Endothelial cell of umbilical vein (primary cell): ENCODE measurements around the gene FIG4.

ENCODE experiments used
- EZH2 ChIP-seq: IDR thresholded peaks from 2 replicates; pipeline ENCODE4 v1.6.1; 2012; ENCODE audit warnings: borderline replicate concordance, low read depth, mild to moderate bottlenecking, moderate library complexity, low read length, inconsistent platforms; ENCODE audit not compliant: severe bottlenecking
- TF ChIP-seq, protein P1 (sequence below), 2 donors: IDR thresholded peaks; 1 replicate in 1 of 2; 2 replicates in 1 of 2; pipeline ENCODE4 v1.5.1; 2011; ENCODE audit warnings: low read length in 2 of 2, mild to moderate bottlenecking in 2 of 2, moderate library complexity in 2 of 2, control low read depth in 1 of 2, inconsistent platforms in 1 of 2, low read depth in 1 of 2; ENCODE audit not compliant: insufficient read depth in 1 of 2; ENCODE audit errors: extremely low read depth in 1 of 2

DNA sequence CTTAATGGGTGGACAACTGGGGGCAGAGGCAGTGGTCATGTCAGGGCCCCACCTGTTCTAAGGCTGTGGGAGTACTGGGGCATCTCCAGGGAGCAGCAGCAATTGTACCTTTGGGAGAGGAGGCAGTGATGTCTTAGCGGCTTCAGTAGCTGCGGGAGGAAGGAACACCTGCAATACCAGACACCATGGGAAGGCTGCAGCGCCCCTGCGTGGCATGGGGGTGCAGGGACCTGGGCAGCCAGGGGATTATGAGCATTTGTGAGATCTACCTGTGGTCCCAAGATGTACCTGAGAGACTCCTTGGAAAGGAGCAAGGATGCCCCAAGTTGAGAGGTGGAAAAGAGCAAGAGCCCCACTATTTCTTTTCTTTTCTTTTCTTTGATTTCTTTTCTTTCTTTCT is 174.9 kb downstream of the FIG4 start:
- TF ChIP-seq, protein P1, sequence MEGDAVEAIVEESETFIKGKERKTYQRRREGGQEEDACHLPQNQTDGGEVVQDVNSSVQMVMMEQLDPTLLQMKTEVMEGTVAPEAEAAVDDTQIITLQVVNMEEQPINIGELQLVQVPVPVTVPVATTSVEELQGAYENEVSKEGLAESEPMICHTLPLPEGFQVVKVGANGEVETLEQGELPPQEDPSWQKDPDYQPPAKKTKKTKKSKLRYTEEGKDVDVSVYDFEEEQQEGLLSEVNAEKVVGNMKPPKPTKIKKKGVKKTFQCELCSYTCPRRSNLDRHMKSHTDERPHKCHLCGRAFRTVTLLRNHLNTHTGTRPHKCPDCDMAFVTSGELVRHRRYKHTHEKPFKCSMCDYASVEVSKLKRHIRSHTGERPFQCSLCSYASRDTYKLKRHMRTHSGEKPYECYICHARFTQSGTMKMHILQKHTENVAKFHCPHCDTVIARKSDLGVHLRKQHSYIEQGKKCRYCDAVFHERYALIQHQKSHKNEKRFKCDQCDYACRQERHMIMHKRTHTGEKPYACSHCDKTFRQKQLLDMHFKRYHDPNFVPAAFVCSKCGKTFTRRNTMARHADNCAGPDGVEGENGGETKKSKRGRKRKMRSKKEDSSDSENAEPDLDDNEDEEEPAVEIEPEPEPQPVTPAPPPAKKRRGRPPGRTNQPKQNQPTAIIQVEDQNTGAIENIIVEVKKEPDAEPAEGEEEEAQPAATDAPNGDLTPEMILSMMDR (IDR thresholded peaks at IDR 0.05; ENCODE audit: extremely low read depth in 1 of 2, insufficient read depth in 1 of 2, low read depth in 1 of 2, low read length in 2 of 2): no peak
- TF ChIP-seq EZH2: no peak
